Measurements from ENCODE around the gene PCMTD2.

PCMTD2 gene

GRCh38 chr20:64255361-64256281 is at the start of gene PCMTD2:
TSS of gene PCMTD2 (plus strand) at chr20:64255748. CDS start at chr20:64259966, 4,218 bp downstream.
- DNase-seq (ENCODE audit: low read depth): peak; percentile 82

GRCh38 chr20:64206614-64207013 is 48.9 kb upstream of the PCMTD2 start:
- DNase-seq (ENCODE audit: low read depth): no peak

- DNase-seq (ENCODE audit: low read depth): no peak
Measured at GRCh38 chr20:64207641-64208590, 47.6 kb upstream of the PCMTD2 start.

- DNase-seq (ENCODE audit: low read depth): no peak
Measured at GRCh38 chr20:64209148-64209547, 46.4 kb upstream of the PCMTD2 start.

DNA sequence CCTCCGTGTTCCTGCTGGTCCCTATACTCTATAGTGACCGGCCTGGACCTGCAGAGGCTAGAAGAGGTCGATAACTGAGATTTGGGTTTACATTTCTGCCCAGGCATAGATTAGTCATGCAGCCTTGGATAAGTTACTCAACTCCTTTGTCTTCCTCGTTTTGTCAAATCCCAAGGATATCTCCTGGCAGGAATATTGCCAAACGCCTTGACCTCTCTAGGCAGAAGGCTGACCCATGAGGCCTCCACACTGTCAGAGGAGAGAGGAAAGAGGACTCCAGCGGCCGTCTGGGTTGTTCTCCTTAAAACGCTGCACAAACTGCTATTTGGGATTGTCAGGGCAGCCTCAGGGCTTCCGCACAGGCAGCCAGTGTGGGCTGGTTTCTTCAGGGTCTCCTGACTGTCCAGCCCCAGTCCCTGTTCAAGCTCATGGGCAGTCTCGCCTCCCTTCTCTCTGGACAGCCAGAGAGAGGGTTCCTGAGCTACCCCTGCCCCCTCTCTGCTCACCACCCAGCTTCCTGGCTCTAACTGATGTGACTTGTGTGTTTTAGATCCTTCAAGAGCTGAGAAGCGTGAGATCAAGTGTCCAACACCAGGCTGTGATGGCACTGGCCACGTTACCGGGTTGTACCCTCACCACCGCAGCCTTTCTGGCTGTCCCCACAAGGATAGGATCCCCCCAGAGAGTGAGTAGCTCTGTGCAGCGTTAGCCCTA is 44.7 kb upstream of the PCMTD2 start:
- DNase-seq (ENCODE audit: low read depth): no peak

- no peak for DNase-seq (ENCODE audit: low read depth)
Measured at GRCh38 chr20:64211874-64212658, 43.5 kb upstream of the PCMTD2 start.

- DNase-seq (ENCODE audit: low read depth): no peak
Measured at GRCh38 chr20:64212755-64213154, 42.8 kb upstream of the PCMTD2 start.

GRCh38 chr20:64214113-64214512 is 41.4 kb upstream of the PCMTD2 start:
- DNase-seq (ENCODE audit: low read depth): no peak

- DNase-seq (ENCODE audit: low read depth): no peak
Measured at GRCh38 chr20:64214952-64215351, 40.6 kb upstream of the PCMTD2 start.

DNA sequence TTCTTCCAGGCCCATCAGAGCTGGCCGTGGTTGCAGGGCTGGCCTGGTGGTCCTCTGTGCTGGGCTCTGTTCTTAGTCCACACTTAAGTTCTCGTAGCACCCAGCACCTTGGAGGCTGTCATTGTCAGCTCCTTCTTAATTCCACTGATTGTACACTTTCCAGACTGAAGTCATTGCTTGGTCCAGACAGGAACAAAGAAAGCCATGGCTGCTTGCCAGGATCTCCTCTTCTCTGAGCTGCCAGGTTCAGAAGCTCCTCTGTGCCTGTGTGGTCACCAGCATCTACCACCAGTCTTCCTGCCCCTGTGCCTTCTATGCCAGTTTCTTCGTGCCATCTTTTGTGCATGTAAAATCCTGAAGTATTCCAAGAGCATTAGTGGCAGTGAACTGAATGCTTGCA is 39.5 kb upstream of the PCMTD2 start:
- no peak for DNase-seq (ENCODE audit: low read depth)

DNA sequence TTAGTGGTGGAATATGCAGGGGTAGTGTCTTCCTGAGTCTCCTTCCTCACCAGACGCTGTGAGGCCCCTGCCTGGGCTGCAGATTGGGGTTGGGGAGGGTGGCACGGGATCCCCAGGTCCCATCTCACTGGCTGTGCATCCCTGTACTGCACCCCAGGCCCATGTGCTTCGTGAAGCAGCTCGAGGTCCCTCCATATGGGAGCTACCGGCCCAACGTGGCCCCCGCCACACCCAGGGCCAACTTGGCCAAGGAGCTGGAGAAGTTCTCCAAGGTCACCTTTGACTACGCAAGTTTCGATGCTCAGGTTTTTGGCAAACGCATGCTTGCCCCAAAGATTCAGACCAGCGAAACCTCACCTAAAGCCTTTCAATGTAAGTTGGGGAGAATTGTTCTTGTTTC is 38.6 kb upstream of the PCMTD2 start:
- DNase-seq (ENCODE audit: low read depth): no peak

DNA sequence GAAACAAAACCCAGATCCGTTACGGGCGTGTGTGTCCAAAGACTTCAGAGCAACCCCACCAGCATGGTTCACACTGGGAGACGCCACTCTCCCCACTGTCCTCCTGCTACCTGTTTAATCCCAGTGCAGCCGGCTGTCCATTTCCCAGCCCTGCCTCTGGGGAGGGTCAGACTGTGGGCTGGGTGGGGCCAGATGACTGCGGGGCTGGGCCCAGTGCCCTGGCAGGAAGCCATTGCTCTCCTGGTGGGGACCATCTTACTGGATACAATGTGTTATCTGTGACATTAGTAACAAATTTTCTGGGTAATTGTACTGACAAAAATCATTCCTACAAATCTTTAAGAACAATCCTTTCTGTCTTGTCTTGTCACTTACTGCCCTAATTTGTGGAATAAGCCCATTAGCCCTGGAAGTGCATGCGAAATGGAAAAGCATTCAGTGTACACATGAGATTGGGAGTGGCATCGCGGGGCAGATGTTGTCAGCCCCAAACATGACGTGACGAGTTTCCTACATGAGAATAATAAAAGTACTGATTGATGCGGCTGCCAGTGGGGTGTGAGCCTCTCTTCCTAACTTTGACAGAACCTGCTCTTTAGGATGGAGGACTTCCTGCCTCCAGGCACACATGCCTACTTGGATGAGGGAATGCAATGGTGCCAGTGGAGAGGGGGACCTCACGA is 37.9 kb upstream of the PCMTD2 start:
- no peak for DNase-seq (ENCODE audit: low read depth)

- DNase-seq (ENCODE audit: low read depth): no peak
Measured at GRCh38 chr20:64219202-64219601, 36.3 kb upstream of the PCMTD2 start.

DNA sequence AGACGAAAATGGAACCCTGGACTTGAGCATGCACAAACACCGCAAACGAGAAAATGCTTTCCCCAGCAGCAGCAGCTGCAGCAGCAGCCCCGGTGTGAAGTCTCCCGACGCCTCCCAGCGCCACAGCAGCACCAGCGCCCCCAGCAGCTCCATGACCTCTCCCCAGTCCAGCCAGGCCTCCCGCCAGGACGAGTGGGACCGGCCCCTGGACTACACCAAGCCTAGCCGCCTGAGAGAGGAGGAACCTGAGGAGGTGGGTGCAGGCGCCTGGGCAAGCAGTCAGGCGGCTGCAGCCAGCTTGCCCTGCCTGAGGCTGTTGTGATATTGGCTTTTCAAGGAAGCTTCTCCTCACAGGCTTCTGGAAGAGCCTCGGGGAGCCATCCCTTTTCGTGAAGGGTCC is 35.8 kb upstream of the PCMTD2 start:
- DNase-seq (ENCODE audit: low read depth): no peak

GRCh38 chr20:64220420-64220819 is 35.1 kb upstream of the PCMTD2 start:
- DNase-seq (ENCODE audit: low read depth): no peak

GRCh38 chr20:64220891-64221527 is 34.5 kb upstream of the PCMTD2 start:
- no peak for DNase-seq (ENCODE audit: low read depth)

- no peak for DNase-seq (ENCODE audit: low read depth)
Measured at GRCh38 chr20:64222291-64222735, 33.2 kb upstream of the PCMTD2 start.

GRCh38 chr20:64222851-64223525 is 32.6 kb upstream of the PCMTD2 start:
- no peak for DNase-seq (ENCODE audit: low read depth)

GRCh38 chr20:64223526-64224067 is 32.0 kb upstream of the PCMTD2 start:
- DNase-seq (ENCODE audit: low read depth): no peak
